GM21360 (cell line): ENCODE results near the gene PCBP3.

ENCODE experiments used
- ATAC-seq: cut with Tn5 transposase; IDR thresholded peaks from one replicate; pipeline ENCODE4 v1.9.1; 2021; ENCODE audit warnings: mild to moderate bottlenecking, moderate library complexity; ENCODE audit not compliant: unreplicated experiment

PCBP3 gene

GRCh38 chr21:45901061-45901690 is 257.7 kb downstream of the PCBP3 start:
- ATAC-seq: no peak

- ATAC-seq: no peak
These were observed 258.9 kb downstream of the PCBP3 start for GRCh38 chr21:45902292-45902995.

- no peak for ATAC-seq
These were observed 261.7 kb downstream of the PCBP3 start for GRCh38 chr21:45905196-45905595.

GRCh38 chr21:45906196-45906805 is 262.8 kb downstream of the PCBP3 start:
- ATAC-seq: no peak

- ATAC-seq: no peak
These were observed 263.3 kb downstream of the PCBP3 start for GRCh38 chr21:45906859-45907258.

GRCh38 chr21:45908536-45909237 is 265.2 kb downstream of the PCBP3 start:
- ATAC-seq: no peak

GRCh38 chr21:45909238-45909988 is 265.9 kb downstream of the PCBP3 start:
- ATAC-seq: no peak

- no peak for ATAC-seq
These were observed 266.6 kb downstream of the PCBP3 start for GRCh38 chr21:45910155-45910547.

GRCh38 chr21:45910548-45911221 is 267.2 kb downstream of the PCBP3 start:
- no peak for ATAC-seq

- ATAC-seq: no peak
These were observed 268.3 kb downstream of the PCBP3 start for GRCh38 chr21:45911806-45912325.

- no peak for ATAC-seq
These were observed 269.3 kb downstream of the PCBP3 start for GRCh38 chr21:45912611-45913417.

- ATAC-seq: no peak
These were observed 269.9 kb downstream of the PCBP3 start for GRCh38 chr21:45913418-45913765.

GRCh38 chr21:45913886-45914285 is 270.4 kb downstream of the PCBP3 start:
- no peak for ATAC-seq

GRCh38 chr21:45914321-45914845 is 270.9 kb downstream of the PCBP3 start:
- no peak for ATAC-seq

- no peak for ATAC-seq
These were observed 272.7 kb downstream of the PCBP3 start for GRCh38 chr21:45916011-45916840.

GRCh38 chr21:45917241-45917640 is 273.7 kb downstream of the PCBP3 start:
- ATAC-seq: no peak

GRCh38 chr21:45918011-45918410 is 274.5 kb downstream of the PCBP3 start:
- ATAC-seq: no peak

- no peak for ATAC-seq
These were observed 275.4 kb downstream of the PCBP3 start for GRCh38 chr21:45918835-45919447.
